DMS114 treated with DMSO at 0.1 percent for 48 hours (cell line): Measurements from ENCODE around the gene GAL3ST2.
"Not testable (repeated sequence)": the region's sequence is repeated elsewhere in the genome, so short reads cannot be mapped to it uniquely, and the experiment has no call there.

Source experiments
- DNase-seq: peaks from one replicate; lab custom pipeline; 2025; ENCODE audit not compliant: unreplicated experiment; lab: John Stamatoyannopoulos, UW

The GAL3ST2 gene

DNA sequence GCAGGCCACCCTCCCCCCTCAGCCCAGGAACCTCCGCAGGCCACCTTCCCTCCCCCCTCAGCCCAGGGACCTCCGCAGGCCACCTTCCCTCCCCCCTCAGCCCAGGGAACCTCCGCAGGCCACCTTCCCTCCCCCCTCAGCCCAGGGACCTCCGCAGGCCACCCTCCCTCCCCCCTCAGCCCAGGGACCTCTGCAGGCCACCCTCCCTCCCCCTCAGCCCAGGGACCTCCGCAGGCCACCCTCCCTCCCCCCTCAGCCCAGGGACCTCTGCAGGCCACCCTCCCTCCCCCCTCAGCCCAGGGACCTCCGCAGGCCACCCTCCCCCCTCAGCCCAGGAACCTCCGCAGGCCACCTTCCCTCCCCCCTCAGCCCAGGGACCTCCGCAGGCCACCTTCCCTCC lies 29.6 kb downstream of the GAL3ST2 start:
- not testable (repeated sequence) for DNase-seq

DNA sequence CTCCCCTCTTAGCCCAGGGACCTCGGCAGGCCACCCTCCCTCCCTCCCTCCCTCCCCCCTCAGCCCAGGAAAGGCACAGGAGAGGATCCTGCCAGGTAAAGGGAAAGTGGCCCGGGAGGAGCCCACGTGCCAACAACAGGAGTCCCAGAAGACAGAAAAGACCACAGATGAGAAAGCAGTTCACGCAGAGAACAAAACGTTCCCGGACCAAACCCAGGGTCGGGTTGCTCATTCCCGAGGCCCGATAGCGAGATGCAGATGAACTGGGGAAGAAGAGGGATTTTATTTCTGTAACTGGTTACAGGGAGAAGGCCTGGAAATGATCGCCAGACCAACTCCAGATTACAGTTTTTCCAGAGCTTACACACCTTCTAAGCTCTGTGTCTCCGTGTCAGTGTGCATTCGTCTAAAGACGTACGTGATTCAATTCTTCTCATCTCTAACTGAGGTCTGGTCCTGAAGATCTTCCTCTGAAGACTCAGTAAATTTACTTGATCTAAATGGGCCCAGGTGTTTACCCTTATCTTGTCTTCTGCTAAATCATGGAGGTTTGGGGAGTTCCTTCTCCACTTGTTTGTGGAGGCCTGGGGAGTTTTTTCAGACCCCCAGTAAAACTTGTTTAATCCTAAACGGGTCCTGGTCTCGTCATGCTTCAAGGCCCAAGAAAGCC lies 31.6 kb downstream of the GAL3ST2 start:
- DNase-seq = no peak

DNA sequence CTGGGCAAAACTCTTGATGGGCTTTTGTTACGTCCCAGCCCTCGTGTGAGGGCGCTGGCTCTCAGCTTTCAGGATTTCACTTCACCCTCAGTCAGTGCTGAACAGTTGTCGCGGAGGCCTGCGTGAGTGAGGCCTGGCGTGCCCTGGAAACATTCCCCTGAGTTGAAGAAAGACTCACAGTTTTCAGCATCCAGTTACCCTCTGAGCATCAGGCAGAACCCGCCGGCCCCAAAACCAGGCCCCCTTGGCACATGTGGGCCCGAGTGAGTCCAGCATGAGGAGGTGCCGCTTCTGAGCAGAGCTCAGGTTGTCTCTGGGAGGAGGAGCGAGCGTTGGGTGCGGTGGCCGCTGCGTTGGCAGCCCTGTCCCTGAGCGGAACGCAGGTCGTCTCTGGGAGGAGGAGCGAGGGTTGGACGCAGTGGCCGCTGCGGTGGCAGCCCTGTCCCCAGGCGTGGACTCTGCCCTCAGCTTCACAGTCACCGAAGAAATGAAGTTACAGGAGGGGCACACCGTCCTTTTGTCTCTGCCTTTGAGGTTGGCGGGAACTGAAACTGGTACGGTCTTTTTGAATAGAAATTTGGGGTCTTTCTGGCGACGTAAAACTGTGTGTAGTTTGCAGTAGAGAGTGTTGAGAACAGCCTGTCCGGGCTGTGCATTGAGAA lies 32.2 kb downstream of the GAL3ST2 start, which contains the start of gene NEU4:
Gene NEU4, plus strand, starts transcription at position 473 of the 662 bp plus-strand sequence. CDS start 5,292 bp downstream, outside the sequence.
- DNase-seq = no peak

DNA sequence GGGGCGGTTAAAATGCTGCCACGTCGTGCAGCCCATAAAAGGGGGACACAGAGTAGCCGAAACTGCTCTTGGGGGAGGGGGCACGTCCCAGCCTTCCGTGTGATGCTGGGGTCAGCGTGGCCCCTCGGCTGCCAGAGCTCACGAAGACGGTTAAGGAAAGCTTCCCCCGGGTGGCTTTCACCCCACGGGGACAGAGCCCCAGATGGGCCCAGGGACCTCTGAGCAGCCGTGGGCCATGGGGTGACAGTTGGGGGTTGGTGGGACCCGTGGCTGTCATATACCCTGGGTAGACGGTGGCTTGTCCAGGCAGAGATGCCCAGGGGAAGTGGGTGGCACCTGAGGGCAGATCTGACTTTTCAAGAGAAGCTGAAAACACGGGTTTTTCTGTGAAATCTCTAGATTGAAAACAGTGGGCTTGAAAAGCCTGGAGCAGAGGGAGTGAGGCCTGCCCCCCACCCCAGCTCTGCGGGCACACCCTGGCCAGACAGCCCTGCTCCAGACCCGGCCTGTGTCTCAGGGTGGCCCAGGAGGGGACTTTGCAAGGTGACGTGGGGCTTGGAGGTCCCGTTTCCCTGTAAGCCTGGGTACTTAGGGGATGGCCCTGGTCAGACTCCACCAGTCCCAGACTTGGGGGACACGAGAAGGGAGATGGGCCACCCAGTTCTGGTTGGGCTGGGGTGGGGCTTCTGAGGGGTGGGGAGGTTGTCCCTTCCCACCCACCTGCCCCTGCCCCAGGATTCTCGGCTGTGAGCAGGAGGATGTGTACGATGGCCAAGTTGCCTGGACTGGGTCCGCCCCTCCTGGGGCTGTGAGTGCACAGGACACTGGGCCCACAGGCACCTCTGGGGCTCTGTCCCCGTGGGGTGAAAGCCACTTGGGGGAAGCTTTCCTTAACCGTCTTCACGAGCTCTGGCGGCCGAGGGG lies 33.0 kb downstream of the GAL3ST2 start:
- DNase-seq = no peak

DNA sequence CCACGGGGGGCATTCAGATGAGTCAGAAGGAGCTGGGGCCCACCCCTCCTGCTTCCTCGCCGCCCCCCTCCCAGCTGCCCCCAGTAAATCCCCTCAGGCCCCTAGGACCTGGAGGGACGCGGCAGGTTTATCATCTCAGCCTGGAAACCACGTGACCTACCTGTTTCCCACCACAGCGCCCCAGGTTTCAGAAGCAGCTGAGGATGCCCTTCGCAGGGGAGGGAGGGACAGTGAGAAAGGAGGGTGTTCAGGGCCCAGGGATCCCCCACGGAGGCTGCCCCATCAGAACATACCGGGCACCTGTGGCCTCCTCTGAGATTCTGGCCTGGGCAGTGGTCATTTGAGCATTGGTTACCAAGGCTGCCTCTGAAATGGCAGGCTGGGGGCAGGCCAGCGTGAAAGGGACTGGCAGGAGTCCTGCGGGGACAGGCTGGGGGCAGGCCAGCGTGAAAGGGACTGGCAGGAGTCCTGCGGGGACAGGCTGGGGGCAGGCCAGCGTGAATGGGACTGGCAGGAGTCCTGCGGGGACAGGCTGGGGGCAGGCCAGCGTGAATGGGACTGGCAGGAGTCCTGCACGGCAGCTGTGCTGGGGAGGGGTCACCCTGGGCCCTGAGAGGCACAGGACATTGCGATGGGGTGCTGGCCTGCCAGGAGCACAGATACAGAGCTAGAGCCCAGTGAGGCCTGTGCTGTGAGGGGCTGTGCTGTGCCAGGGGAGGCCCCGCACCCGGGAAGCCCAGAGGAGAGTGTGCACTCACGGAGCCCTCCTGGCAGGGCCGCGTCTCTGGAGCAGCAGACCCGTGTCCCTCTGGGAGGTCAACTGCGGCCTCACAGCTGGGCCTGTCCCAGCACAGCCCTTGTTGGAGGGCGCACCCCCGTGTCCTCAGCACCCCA lies 33.9 kb downstream of the GAL3ST2 start:
- no peak for DNase-seq

DNA sequence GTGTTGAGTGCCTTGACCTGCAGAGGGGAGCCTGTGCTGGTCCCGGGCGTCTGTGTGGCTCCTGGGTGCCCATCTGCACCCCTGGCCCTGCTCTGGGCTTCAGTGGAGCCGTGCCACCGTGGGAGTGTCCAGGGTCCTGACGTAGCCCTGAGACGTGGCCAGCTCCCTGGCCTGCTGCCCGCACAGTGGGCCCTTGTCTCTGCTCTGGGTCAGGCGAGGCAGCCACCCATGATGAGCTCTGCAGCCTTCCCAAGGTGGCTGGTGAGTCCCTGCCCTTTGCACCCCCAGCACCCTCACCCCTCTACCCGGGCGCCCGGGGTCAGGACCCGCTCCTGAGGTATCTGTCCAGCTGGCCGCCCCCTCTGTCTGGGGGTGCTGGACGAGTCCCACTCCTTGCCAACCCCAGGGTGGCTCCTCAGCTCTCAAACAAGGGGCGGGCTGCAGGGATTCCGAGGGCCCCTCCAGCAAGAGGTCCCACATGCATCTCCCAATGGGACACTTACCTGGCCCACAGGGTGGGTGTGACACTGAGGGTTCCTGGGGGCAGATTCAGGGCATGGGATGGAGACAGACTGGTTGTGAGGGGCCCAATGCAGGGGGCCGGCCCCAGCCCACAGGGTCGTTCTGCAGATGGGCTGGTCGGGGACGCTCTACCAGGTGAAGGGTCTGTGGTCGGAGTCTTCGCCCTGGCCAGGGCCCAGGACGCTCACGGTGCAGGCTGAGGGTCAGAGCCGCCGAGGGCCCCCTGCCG lies 34.8 kb downstream of the GAL3ST2 start:
- no peak for DNase-seq

DNA sequence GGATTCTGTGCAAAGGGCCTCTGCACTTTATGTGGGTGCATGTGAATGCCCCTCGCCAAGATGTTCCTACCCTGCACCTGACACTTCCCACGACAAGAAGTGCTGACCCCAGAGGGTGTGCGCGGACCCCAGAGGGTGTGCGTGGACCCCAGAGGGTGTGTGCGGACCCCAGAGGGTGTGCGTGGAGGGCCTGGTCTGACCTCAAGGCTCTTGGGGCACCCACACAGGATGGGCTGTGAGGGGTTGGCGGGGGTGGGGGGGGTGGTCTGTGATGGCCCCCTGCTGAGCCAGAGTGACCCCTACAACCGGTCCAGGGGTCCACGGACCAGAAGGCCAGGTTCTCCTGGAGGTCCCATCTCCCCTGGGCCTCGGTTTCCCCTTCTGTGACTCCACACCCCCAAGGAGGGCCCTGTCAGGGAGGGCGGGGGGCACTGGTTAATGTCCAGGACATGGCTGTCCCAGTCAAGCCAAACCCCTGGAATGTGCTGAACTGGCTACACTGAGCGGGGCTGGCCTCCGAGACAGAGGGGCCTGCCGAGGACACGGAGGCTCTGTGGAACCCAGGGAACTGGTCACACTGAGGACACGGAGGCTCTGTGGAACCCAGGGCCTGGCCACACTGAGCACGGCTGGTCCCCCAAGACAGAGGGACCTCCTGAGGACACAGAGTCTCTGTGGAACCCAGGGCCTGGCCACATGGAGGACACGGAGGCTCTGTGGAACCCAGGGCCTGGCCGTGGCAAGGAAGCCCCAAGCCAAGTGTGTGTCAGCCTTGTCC lies 35.5 kb downstream of the GAL3ST2 start:
- DNase-seq = no peak

DNA sequence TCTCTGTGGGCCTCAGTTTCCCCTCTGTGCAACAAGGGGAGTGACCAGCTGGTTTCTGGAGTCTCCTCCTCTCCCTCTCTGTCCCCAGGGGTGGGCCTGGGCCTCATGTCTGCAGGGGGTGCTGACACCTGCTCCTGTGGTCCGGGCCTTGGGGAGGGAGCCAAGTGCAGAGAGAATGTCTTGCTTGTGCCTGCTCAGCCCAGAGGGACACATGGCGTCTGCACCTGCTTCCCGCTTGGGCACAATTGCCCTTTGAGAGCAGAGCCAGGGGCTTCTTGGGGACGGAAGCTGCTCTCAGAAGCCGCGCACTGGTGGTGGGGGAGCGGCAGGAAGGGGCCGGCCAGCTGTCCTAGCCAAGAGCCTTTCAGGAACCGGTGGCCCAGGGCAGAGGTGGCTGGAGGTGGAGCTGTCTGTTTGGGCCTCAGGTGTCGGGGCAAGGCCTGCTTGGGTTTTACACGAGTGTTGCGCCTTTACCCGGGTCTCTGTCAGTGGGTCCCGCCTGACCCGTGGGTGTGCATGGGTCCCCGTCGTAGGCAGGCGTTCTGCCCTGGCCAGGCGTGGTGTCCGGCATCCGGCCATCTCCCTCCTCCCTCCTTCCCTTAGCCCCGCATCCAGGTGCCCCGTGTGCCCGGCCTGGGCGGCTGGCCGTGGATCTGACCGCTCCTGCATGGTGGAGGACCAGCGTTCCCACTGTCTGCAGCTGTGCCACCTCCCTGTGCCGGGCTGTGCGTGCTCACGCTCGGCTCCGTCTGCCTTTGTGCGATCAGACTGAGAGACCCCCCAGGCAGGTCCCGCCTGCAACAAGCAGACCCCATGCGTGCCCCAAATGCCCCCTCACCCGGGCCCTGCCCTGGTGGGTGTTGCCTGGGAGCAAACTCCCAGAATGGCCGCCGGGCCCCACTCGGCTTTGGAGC lies 36.4 kb downstream of the GAL3ST2 start:
- DNase-seq = no peak

DNA sequence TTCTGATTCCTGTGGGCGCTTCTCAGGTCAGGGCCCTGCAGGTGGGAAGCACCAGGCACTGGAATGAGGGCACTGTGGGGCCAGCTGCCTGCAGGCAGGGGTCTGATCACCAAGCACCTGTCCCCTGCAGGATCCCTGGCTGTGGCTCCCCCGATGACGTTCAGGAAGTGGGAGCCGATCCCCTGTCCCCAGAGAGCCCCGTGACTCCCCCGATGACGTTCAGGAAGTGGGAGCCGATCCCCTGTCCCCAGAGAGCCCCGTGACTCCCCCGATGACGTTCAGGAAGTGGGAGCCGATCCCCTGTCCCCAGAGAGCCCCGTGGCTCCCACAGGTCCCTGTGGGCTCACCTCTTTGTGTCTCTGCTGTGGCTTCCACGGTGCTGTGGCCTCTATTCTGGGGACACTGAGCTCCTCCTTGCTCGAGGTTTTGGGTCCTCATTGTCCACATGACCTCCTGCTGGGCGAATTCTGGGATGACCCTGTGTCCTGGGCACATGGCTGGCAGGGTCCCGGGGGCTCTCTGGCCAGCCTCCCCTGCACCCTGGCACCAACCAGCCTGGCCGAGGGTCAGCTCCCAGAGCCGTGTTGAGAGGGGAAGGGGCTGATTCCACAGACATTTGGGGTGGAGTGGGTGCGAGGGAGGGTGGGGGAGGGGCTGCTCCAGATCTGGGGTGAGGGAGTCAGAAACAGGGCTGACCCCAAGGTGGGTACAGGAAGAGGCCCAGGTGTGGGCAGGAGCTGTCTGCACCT lies 37.2 kb downstream of the GAL3ST2 start:
- DNase-seq = no peak

DNA sequence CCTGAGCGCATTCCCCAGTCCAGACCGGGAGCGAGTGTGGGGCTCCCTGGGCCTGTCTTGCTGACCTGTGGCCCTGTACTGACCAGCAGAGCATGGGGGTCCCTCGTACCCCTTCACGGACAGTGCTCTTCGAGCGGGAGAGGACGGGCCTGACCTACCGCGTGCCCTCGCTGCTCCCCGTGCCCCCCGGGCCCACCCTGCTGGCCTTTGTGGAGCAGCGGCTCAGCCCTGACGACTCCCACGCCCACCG lies 37.7 kb downstream of the GAL3ST2 start:
- no peak for DNase-seq

DNA sequence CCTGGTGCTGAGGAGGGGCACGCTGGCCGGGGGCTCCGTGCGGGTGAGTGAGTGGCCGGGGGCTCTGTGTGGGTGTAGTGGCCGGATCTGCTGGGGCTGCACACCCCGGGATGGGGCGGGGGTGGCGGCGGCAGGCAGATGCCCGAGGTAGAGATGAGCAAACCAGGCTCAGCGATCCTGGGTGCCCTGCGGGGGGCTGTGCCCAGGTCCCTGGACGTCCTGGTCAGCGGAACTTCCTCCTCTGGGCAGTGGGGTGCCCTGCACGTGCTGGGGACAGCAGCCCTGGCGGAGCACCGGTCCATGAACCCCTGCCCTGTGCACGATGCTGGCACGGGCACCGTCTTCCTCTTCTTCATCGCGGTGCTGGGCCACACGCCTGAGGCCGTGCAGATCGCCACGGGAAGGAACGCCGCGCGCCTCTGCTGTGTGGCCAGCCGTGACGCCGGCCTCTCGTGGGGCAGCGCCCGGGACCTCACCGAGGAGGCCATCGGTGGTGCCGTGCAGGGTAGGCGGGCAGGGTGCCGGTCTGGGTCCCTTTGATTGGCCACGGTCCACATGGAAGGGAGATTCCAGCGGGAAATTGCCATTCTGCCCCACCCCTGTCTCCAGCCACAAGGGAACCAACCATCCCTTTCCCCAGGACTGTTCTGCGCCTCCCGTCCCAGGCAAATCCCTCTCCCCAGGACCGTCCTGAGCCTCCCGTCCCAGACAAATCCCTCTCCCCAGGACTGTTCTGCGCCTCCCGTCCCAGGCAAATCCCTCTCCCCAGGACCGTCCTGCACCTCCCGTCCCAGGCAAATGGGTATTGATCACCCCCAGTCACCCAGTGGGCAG lies 38.2 kb downstream of the GAL3ST2 start:
- no peak for DNase-seq

DNA sequence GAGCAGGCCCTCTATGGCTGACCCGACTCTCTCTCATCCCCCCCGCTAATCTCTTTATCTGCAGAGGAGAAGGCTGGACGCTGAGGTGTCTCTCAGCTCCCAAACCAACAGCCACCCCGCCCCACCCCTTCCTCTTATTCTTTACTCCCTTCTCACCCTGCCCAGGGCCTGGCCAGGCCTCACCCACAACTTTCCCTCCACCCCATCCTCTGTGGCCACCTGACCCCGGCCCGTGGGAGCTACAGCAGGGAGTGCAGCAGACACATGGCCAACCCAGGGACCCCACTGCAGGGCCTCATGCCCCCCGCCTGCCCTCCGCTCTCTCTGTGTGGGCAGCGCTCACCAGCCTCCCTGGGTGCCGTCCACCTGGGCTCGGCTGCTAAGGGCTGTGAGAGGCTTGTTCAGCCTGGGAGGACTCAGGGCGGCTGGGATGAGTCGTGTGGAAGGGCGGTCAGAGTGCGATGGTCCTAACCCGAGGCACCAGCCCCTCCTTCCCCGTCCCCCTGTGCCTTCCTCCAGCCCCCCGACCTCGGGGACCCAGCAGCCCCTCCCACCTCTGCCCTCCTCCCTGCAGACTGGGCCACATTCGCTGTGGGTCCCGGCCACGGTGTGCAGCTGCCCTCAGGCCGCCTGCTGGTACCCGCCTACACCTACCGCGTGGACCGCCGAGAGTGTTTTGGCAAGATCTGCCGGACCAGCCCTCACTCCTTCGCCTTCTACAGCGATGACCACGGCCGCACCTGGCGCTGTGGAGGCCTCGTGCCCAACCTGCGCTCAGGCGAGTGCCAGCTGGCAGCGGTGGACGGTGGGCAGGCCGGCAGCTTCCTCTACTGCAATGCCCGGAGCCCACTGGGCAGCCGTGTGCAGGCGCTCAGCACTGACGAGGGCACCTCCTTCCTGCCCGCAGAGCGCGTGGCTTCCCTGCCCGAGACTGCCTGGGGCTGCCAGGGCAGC lies 39.1 kb downstream of the GAL3ST2 start:
- DNase-seq = no peak

DNA sequence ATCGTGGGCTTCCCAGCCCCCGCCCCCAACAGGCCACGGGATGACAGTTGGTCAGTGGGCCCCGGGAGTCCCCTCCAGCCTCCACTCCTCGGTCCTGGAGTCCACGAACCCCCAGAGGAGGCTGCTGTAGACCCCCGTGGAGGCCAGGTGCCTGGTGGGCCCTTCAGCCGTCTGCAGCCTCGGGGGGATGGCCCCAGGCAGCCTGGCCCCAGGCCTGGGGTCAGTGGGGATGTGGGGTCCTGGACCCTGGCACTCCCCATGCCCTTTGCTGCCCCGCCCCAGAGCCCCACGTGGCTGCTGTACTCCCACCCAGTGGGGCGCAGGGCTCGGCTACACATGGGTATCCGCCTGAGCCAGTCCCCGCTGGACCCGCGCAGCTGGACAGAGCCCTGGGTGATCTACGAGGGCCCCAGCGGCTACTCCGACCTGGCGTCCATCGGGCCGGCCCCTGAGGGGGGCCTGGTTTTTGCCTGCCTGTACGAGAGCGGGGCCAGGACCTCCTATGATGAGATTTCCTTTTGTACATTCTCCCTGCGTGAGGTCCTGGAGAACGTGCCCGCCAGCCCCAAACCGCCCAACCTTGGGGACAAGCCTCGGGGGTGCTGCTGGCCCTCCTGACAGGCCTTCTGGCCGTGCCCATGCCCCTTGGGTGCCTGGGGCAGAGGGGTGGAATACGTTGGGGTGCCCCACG lies 40.0 kb downstream of the GAL3ST2 start:
- DNase-seq = no peak

DNA sequence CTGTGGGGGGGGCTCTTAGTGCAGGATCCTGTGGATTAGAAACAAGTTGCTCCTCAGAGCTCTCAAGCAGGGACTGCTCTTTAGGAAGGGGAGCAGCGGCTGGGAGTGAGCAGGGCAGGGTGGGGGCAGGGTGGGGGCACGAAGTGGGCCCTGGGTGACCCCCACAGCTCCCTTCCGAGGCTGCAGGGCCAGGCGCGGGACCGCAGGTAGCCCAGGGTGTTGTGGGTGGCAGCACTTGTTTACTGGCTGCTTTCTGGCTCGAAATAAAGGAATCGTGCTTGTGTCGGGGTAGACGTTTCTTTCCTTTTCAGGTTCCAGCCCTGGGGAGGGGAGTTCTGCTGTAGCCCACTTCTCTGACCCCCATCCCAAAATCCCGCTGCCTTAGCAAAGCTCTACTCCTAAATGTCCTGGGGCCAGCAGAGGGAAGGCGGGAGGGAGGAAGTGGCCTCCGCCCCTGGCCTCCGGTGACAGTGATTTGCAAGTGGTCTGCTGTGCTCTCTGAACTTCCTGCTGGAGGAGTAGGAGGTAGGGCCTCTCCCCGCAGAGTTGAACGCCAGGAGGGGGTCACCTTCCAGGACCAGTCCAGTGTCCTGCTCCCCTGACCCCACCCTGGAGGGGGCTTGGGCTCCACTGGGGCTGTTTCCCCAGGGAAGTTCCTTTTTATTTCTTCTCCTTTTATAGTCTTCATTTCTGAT lies 40.7 kb downstream of the GAL3ST2 start:
- no peak for DNase-seq

DNA sequence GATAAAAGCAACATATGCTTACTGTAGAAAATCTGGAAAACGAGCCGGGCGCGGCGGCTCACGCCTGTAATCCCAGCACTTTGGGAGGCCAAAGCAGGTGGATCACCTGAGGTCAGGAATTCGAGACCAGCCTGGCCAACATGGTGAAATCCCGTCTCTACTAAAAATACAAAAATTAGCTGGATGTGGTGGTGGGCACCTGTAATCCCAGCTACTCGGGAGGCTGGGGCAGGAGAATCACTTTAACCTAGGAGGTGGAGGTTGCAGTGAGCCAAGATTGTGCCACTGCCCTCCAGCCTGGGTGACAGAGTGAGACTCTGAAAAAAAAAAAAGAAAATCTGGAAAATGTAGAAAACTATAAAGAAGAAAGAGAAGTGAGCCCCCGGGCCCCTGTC lies 41.2 kb downstream of the GAL3ST2 start:
- not testable (repeated sequence) for DNase-seq
